ENCODE data around the gene MAMSTR. TPM values are rescaled to one million over a fixed set of nuclear protein-coding genes. Genes with fewer than 3 reads are reported as not detected.
"Not testable (repeated sequence)": the region's sequence is repeated elsewhere in the genome, so short reads cannot be mapped to it uniquely, and the experiment has no call there.

Gene MAMSTR, protein sequence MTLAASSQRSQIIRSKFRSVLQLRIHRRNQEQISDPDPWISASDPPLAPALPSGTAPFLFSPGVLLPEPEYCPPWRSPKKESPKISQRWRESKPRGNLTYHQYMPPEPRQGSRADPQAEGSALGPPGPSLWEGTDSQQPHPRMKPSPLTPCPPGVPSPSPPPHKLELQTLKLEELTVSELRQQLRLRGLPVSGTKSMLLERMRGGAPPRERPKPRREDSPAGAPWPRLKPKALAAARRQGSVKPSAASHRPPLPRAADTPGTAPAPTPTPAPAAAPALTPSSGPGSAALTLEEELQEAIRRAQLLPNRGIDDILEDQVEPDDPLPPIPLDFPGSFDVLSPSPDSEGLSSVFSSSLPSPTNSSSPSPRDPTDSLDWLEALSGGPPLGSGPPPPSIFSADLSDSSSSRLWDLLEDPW
- polyA plus RNA-seq (0.35 to 0.39 TPM (median 0.37 TPM) in 3 replicates), polyA minus RNA-seq (0.48 to 1.2 TPM (median 0.66 TPM) in 3 replicates)
- not detected for polyA plus RNA-seq (2011; ENCODE audit: low read depth)
- polyA plus RNA-seq (2011; cell fraction: cytosol; rRNA removed) = 0.23 and 0.35 TPM in 2 replicates
- polyA plus RNA-seq (2011; cell fraction: nucleus; rRNA removed) = 0.39 and 0.87 TPM in 2 replicates
- 0.18 and 0.55 TPM in 2 replicates for polyA plus RNA-seq (2012; ENCODE audit: low replicate concordance)
- polyA minus RNA-seq (2011; cell fraction: cytosol; rRNA and poly(A)+ RNA removed) = not detected
- 0.21 TPM in 1 of 2 replicates, not detected in the other for polyA minus RNA-seq (2011; cell fraction: nucleus; rRNA and poly(A)+ RNA removed)

GRCh38 chr19:48719263-48720171 lies at the start of gene MAMSTR:
MAMSTR (minus strand) TSS chr19:48719725; CDS start chr19:48719031, 694 bp downstream.
- no peak within 1 kb of the TSS for H3K27ac ChIP-seq (ENCODE audit: control insufficient read depth, insufficient read depth, low read length)
- FAIRE-seq (no peak), DNase-seq (ENCODE audit: low read depth, low spot score) (no peak)
- TF ChIP-seq EZH2 (IDR thresholded peaks at IDR 0.05; ENCODE audit: low read length) = no peak
- TF ChIP-seq, protein P1, sequence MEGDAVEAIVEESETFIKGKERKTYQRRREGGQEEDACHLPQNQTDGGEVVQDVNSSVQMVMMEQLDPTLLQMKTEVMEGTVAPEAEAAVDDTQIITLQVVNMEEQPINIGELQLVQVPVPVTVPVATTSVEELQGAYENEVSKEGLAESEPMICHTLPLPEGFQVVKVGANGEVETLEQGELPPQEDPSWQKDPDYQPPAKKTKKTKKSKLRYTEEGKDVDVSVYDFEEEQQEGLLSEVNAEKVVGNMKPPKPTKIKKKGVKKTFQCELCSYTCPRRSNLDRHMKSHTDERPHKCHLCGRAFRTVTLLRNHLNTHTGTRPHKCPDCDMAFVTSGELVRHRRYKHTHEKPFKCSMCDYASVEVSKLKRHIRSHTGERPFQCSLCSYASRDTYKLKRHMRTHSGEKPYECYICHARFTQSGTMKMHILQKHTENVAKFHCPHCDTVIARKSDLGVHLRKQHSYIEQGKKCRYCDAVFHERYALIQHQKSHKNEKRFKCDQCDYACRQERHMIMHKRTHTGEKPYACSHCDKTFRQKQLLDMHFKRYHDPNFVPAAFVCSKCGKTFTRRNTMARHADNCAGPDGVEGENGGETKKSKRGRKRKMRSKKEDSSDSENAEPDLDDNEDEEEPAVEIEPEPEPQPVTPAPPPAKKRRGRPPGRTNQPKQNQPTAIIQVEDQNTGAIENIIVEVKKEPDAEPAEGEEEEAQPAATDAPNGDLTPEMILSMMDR (optimal IDR thresholded peaks at IDR 0.05 in 1 of 3, IDR thresholded peaks at IDR 0.05 in 1 of 3, conservative IDR thresholded peaks at IDR 0.05 in 1 of 3; ENCODE audit: extremely low read depth in 1 of 3, insufficient read depth in 2 of 3, low read length in 3 of 3) = no peak
- H3K9me3 ChIP-seq (ENCODE audit: control insufficient read depth, low read depth, low read length) = no peaks in the 10 kb centered on the region
- H3K27me3 ChIP-seq (ENCODE audit: control insufficient read depth, extremely low read depth, insufficient read depth, low read length) = no peaks in the 10 kb centered on the region
- H3K4me2 ChIP-seq (ENCODE audit: control insufficient read depth, extremely low read depth, insufficient read depth, low read depth, low read length) = peak within 1 kb of the TSS; percentile 90
- peak within 1 kb of the TSS in 1 of 3 experiments; percentile 81 for H3K4me3 ChIP-seq (ENCODE audit: control insufficient read depth in 2 of 3, extremely low read depth in 1 of 3, insufficient read depth in 2 of 3, low read depth in 1 of 3, low read length in 3 of 3)
- peaks cover 21% of the 10 kb centered on the region for H3K4me1 ChIP-seq (ENCODE audit: control insufficient read depth, extremely low read depth, insufficient read depth, low read length)
- peaks cover 2% of the 10 kb centered on the region for H3K79me2 ChIP-seq (ENCODE audit: control insufficient read depth, insufficient read depth, low read length)
- H2AFZ ChIP-seq (ENCODE audit: control insufficient read depth, low read length) = peak within 1 kb of the TSS; percentile 38
- no peaks in the 10 kb centered on the region for H4K20me1 ChIP-seq (ENCODE audit: control insufficient read depth, extremely low read depth, insufficient read depth, low read length)
- no peak within 1 kb of the TSS for H3K9ac ChIP-seq (ENCODE audit: control insufficient read depth, extremely low read depth, insufficient read depth, low read length)
- H3K36me3 ChIP-seq (ENCODE audit: control insufficient read depth in 2 of 2, extremely low read depth in 1 of 2, insufficient read depth in 2 of 2, low read length in 2 of 2) = no peaks in the 10 kb centered on the region
- dilution Hi-C loops (cut with MboI; ENCODE audit: extremely low pct_ligation_motif_present, low sequenced_read_pairs) = no loop called here
- H3K9me1 ChIP-seq (ENCODE audit: control insufficient read depth, extremely low read depth, insufficient read depth, low read length) = no peaks in the 10 kb centered on the region

GRCh38 chr19:48768994-48769713 lies 49.6 kb upstream of the MAMSTR start:
- Histone ChIP-seq H3K4me3 (ENCODE audit: control insufficient read depth in 2 of 3, extremely low read depth in 1 of 3, insufficient read depth in 2 of 3, low read depth in 1 of 3, low read length in 3 of 3) (no peak overlapping the region), H3K4me1 (ENCODE audit: control insufficient read depth, extremely low read depth, insufficient read depth, low read length) (peaks cover 4% of the 10 kb centered on the region), H3K27me3 (ENCODE audit: control insufficient read depth, extremely low read depth, insufficient read depth, low read length) (no peaks in the 10 kb centered on the region), H3K36me3 (ENCODE audit: control insufficient read depth in 2 of 2, extremely low read depth in 1 of 2, insufficient read depth in 2 of 2, low read length in 2 of 2) (no peaks in the 10 kb centered on the region), H3K79me2 (ENCODE audit: control insufficient read depth, insufficient read depth, low read length) (no peaks in the 10 kb centered on the region), H2AFZ (ENCODE audit: control insufficient read depth, low read length) (no peak overlapping the region), H3K9me1 (ENCODE audit: control insufficient read depth, extremely low read depth, insufficient read depth, low read length) (no peaks in the 10 kb centered on the region), H3K27ac (ENCODE audit: control insufficient read depth, insufficient read depth, low read length) (no peak overlapping the region), H3K9me3 (ENCODE audit: control insufficient read depth, low read depth, low read length) (no peaks in the 10 kb centered on the region), H3K9ac (ENCODE audit: control insufficient read depth, extremely low read depth, insufficient read depth, low read length) (no peak overlapping the region), H4K20me1 (ENCODE audit: control insufficient read depth, extremely low read depth, insufficient read depth, low read length) (no peaks in the 10 kb centered on the region), H3K4me2 (ENCODE audit: control insufficient read depth, extremely low read depth, insufficient read depth, low read depth, low read length) (no peak overlapping the region)
- no peak for FAIRE-seq
- dilution Hi-C loops (cut with MboI; ENCODE audit: extremely low pct_ligation_motif_present, low sequenced_read_pairs) = no loop called here
- TF ChIP-seq, protein P1 (optimal IDR thresholded peaks at IDR 0.05 in 1 of 3, IDR thresholded peaks at IDR 0.05 in 1 of 3, conservative IDR thresholded peaks at IDR 0.05 in 1 of 3; ENCODE audit: extremely low read depth in 1 of 3, insufficient read depth in 2 of 3, low read length in 3 of 3) = no peak
- TF ChIP-seq EZH2 (IDR thresholded peaks at IDR 0.05; ENCODE audit: low read length) = no peak
- no peak for DNase-seq (ENCODE audit: low read depth, low spot score)

DNA sequence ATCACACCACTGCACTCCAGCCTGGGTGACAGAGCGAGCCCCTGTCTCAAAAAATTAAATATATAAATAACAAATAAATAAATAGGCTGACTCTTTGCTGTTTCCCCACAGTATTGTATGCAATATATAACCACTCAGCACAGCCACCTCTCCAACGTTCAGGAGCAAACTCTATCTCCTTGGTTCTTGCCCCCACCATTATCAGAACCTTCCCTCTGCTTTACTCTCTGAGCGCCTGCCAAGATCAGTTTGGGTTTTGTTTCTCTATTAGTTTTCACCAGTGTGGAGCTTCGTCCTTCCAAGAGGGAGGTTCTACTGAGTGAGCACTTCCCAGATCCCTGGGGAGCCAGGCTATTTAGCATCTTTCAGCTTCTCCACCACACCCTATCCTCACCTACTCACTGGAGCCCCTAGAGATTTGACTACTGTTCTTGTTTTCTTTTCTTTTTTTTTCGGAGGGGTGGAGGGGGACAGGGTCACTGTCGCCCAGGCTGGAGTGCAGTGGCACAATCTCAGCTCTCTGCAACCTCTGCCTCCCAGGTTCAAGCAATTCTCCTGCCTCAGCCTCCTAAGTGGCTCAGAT lies 48.7 kb upstream of the MAMSTR start:
- not testable (repeated sequence) for FAIRE-seq

More for the DNA sequence above, 48.7 kb upstream of the MAMSTR start:
- dilution Hi-C loops (cut with MboI; ENCODE audit: extremely low pct_ligation_motif_present, low sequenced_read_pairs); H4K20me1 ChIP-seq (ENCODE audit: control insufficient read depth, extremely low read depth, insufficient read depth, low read length); H3K36me3 ChIP-seq (ENCODE audit: control insufficient read depth in 2 of 2, extremely low read depth in 1 of 2, insufficient read depth in 2 of 2, low read length in 2 of 2); H3K9me1 ChIP-seq (ENCODE audit: control insufficient read depth, extremely low read depth, insufficient read depth, low read length); H3K4me2 ChIP-seq (ENCODE audit: control insufficient read depth, extremely low read depth, insufficient read depth, low read depth, low read length); H3K4me3 ChIP-seq (ENCODE audit: control insufficient read depth in 2 of 3, extremely low read depth in 1 of 3, insufficient read depth in 2 of 3, low read depth in 1 of 3, low read length in 3 of 3); H3K27ac ChIP-seq (ENCODE audit: control insufficient read depth, insufficient read depth, low read length); H3K4me1 ChIP-seq (ENCODE audit: control insufficient read depth, extremely low read depth, insufficient read depth, low read length); DNase-seq (ENCODE audit: low read depth, low spot score); H3K27me3 ChIP-seq (ENCODE audit: control insufficient read depth, extremely low read depth, insufficient read depth, low read length); H3K79me2 ChIP-seq (ENCODE audit: control insufficient read depth, insufficient read depth, low read length); H3K9ac ChIP-seq (ENCODE audit: control insufficient read depth, extremely low read depth, insufficient read depth, low read length); H2AFZ ChIP-seq (ENCODE audit: control insufficient read depth, low read length); H3K9me3 ChIP-seq (ENCODE audit: control insufficient read depth, low read depth, low read length): not testable (repeated sequence)
